Heart right ventricle (tissue), 16 donors: ENCODE data around the gene HEXD. TPM values are rescaled to one million over a fixed set of nuclear protein-coding genes. Genes with fewer than 3 reads are reported as not detected.

Experiments
- ATAC-seq, 8 donors: fragments of 200-7000 bp; cut with Tn5 transposase; one replicate each; pipeline ENCODE4 v1.9.1; 2020; ENCODE audit warnings: mild to moderate bottlenecking in 8 of 8, moderate library complexity in 8 of 8, moderate number of reproducible peaks in 1 of 8
- DNase-seq, 2 donors: peaks; one replicate each; pipeline ENCODE4 v3.0.0-alpha.2; 2020
- H3K27ac ChIP-seq, 10 donors: fragments of 200-600 bp; sonication (generic) in 2 of 10; one replicate each; pipeline versions ENCODE4 v1.5.0 to v1.8.0; 2020 to 2022; ENCODE audit warnings: mild to moderate bottlenecking in 3 of 10
- H3K27me3 ChIP-seq, 7 donors: fragments of 200-600 bp; one replicate each; pipeline ENCODE4 v1.8.0; 2021 to 2022; ENCODE audit warnings: mild to moderate bottlenecking in 2 of 7
- H3K36me3 ChIP-seq, 9 donors: fragments of 200-600 bp; sonication (generic) in 1 of 9; one replicate each; pipeline versions ENCODE4 v1.5.0 to v1.8.0; 2020 to 2022; ENCODE audit warnings: mild to moderate bottlenecking in 2 of 9
- H3K4me1 ChIP-seq, 9 donors: fragments of 200-600 bp; sonication (generic) in 1 of 9; one replicate each; pipeline versions ENCODE4 v1.5.0 to v1.8.0; 2020 to 2022; ENCODE audit warnings: mild to moderate bottlenecking in 4 of 9
- H3K4me3 ChIP-seq, 10 donors: fragments of 200-600 bp; sonication (generic) in 2 of 10; one replicate each; pipeline versions ENCODE4 v1.5.0 to v1.8.0; 2020 to 2022; ENCODE audit warnings: mild to moderate bottlenecking in 7 of 10, moderate library complexity in 2 of 10
- H3K9me3 ChIP-seq, 11 donors: fragments of 200-600 bp in 10 of 11; sonication (generic) in 2 of 11; one replicate each; pipeline versions ENCODE4 v1.5.0 to v1.8.0; 2013 to 2022; ENCODE audit warnings: mild to moderate bottlenecking in 2 of 11, control low read depth in 1 of 11, moderate library complexity in 1 of 11
- CTCF ChIP-seq, 9 donors: fragments of 200-600 bp; sonication (generic) in 2 of 9; IDR thresholded peaks; one replicate each; pipeline versions ENCODE4 v1.5.0 to v1.8.0; 2021 to 2022; ENCODE audit warnings: antibody characterized with exemption in 9 of 9, mild to moderate bottlenecking in 5 of 9, moderate library complexity in 1 of 9
- WGBS, 2 donors: extraction: QIAGEN DNeasy Blood & Tissue Kit; methylation state at CpG; one replicate each; pipeline ENCODE4 v1.1.7; 2013; ENCODE audit warnings: inconsistent platforms in 1 of 2; 5-methylcytosine and 5-hydroxymethylcytosine counted together
- intact Hi-C, 10 donors: fragments of 100-400 bp; cut with DNase I; formaldehyde crosslinking; loops; one replicate each; pipeline versions ENCODE4 v1.11.1 to v1.14.2; 2022
- polyA plus RNA-seq, 2 donors: library from polyadenylated mRNA; stranded (reverse); fragments of 200-250 nt; gene quantifications; one replicate each; pipeline ENCODE4 v1.2.3, GENCODE V29; 2013
- total RNA-seq, 10 donors: library from RNA; stranded (reverse); fragmentation: NEBNext Ultra II Directional in 3 of 10; extraction: Animal tissue kit (Norgen Biotek cat#: 25700) in 3 of 10; gene quantifications; one replicate each; pipeline versions ENCODE4 v1.2.1 to v1.2.4, GENCODE V29; 2021 to 2023
- donor health status: Arrhythmogenic right ventricular cardiomyopathy.
- donor health status: ischemic (EF 13 %, LVEDD 7.1; RV severe dilation, severe dysfunction).
- donor health status: healthy with polysubstance abuse.
- donor health status: DM: no; HTN: yes; CAD: no.
- donor health status: DM: no; HTN: no; CAD: no.
- donor health status: ischemic (EF 25% LVEDD 6.9; RV normal size, moderate dysfunction).
- donor health status: ischemic (EF 25% LVEDD 5.7; RV mildly dilated, moderate dysfunction).
- donor health status: healthy.
- donor health status: DM: yes; HTN: yes; CAD: no.
- donor health status: Ischemic cardiomyopathy.
- donor health status: ischemic (EF 35%, LVEDD 5.7; RV mildly dilated, moderate dysfunction).
- donor health status: nonischemic (EF 11% LVEDD 7.7; RV severe dilation, severe dysfunction).
- donor health status: DM: yes; HTN: yes; CAD: no.
- donor health status: PGD.
- donor health status: ischemic (EF 29% LVEDD 5.4; RV normal size, mild dysfunction).
- donor health status: nonischemic (EF 23%, LVEDD 6.1; RV moderate dilation, normal function).

The HEXD gene
- total and polyA plus RNA-seq, 12 donors: 9.4 to 53.3 (median 13.5) TPM

GRCh38 chr17:82489117-82489516, 71.0 kb downstream of the HEXD start:
- Histone ChIP-seq H3K27ac (peak overlapping the region in 9 of 10 donors; percentile 63 to 81 (median 72)), H3K9me3 (no peaks in the 10 kb centered on the region), H3K4me1 (peaks cover 2 to 26% (median 6%) of the 10 kb centered on the region in 9 donors), H3K36me3 (peaks cover 0 to 55% (median 34%) of the 10 kb centered on the region in 9 donors), H3K4me3 (no peak overlapping the region), H3K27me3 (no peaks in the 10 kb centered on the region)
- TF ChIP-seq CTCF (IDR thresholded peaks at IDR 0.05): no peak
- intact Hi-C loops: no loop called here
- 49 to 56% methylated on average over 8 of the region's 8 CpGs for WGBS, 2 donors
- DNase-seq: peak; percentile 58 to 73
- ATAC-seq: peak; percentile 81 to 96 (median 92)

- no peak overlapping the region for H3K4me3 ChIP-seq
- TF ChIP-seq CTCF (IDR thresholded peaks at IDR 0.05): no peak
- WGBS, 2 donors: 94 to 95% methylated on average over 21 of the region's 21 CpGs
- H3K27me3 ChIP-seq: no peaks in the 10 kb centered on the region
- intact Hi-C loops: loop anchor here in 4 of 10 donors (5.0 to 10.0 kb wide), 4 partner anchors 55 to 135 kb away; partner anchors contain the start of gene TEX19 (in 1 of the 4)
- H3K36me3 ChIP-seq: peaks cover 0 to 46% (median 28%) of the 10 kb centered on the region in 9 donors
- H3K9me3 ChIP-seq: no peaks in the 10 kb centered on the region
- no peak for DNase-seq
- H3K27ac ChIP-seq: peak overlapping the region in 8 of 10 donors; percentile 63 to 81 (median 72)
- H3K4me1 ChIP-seq: peaks cover 4 to 29% (median 10%) of the 10 kb centered on the region in 9 donors
- no peak for ATAC-seq
Observed at GRCh38 chr17:82489851-82490511, 71.8 kb downstream of the HEXD start.

DNA sequence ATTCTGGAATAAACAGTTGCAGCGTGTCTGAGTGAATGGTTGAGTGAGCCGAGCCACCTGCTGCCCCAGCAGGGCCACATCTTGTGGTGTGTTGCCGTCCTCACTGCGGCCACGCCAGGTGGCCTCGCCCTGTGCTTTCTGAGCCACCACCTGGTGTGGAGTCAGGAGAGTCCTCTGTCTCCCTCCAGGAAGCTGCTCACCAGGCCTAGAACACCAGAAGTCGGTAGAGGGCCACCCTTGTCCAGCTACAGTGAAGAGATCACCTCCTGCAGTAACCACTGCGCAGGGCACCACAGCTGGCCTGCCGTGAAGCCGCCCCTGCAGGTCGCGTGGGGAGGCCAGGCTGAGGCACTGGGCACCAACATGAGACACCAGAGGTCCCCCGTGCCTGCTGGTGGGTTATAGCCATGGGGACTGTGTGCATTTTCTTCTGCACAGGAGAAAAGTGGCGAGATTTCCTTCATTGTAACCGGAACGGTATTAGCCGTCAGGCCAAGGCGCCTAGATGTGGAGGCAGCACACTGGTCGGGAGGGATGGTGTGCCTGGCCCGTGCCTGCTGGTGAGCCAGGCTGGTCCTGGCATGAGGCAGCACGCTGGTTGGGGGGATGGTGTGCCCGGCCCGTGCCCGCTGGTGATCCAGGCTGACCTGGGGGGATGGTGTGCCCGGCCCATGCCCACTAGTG, 72.5 kb downstream of the HEXD start:
- H3K27ac ChIP-seq: no peak overlapping the region
- WGBS, 2 donors: 91 to 94% methylated on average over 25 of the region's 25 CpGs
- peaks cover 0 to 39% (median 22%) of the 10 kb centered on the region in 9 donors for H3K36me3 ChIP-seq
- H3K9me3 ChIP-seq: no peaks in the 10 kb centered on the region
- DNase-seq (no peak), ATAC-seq (no peak)
- intact Hi-C loops: loop anchor here in 4 of 10 donors (5.0 to 10.0 kb wide), 4 partner anchors 54 to 136 kb away; partner anchors contain the start of gene TEX19 (in 1 of the 4)
- H3K4me3 ChIP-seq: no peak overlapping the region
- H3K4me1 ChIP-seq: peaks cover 4 to 29% (median 10%) of the 10 kb centered on the region in 9 donors
- H3K27me3 ChIP-seq: no peaks in the 10 kb centered on the region
- no peak for TF ChIP-seq CTCF (IDR thresholded peaks at IDR 0.05)

- Histone ChIP-seq H3K4me1 (peaks cover 4 to 33% (median 10%) of the 10 kb centered on the region in 9 donors), H3K9me3 (no peaks in the 10 kb centered on the region), H3K27ac (no peak overlapping the region), H3K27me3 (no peaks in the 10 kb centered on the region), H3K36me3 (peaks cover 0 to 34% (median 16%) of the 10 kb centered on the region in 9 donors), H3K4me3 (no peak overlapping the region)
- intact Hi-C loops: loop anchor here in 4 of 10 donors (5.0 to 10.0 kb wide), 4 partner anchors 54 to 136 kb away; partner anchors contain the start of gene TEX19 (in 1 of the 4)
- WGBS, 2 donors: 92 to 94% methylated on average over 10 of the region's 10 CpGs
- ATAC-seq (no peak), DNase-seq (no peak)
- no peak for TF ChIP-seq CTCF (IDR thresholded peaks at IDR 0.05)
Observed at GRCh38 chr17:82491196-82491530, 73.0 kb downstream of the HEXD start.
